Hypothalamus (tissue), 51 donors: ENCODE data around the gene CORO1A.
"Not testable (repeated sequence)": the region's sequence is repeated elsewhere in the genome, so short reads cannot be mapped to it uniquely, and the experiment has no call there.

Experiments
- DNase-seq, 51 donors: peaks; one replicate each; lab custom pipeline; 2025; lab: John Stamatoyannopoulos, UW

Gene CORO1A

DNA sequence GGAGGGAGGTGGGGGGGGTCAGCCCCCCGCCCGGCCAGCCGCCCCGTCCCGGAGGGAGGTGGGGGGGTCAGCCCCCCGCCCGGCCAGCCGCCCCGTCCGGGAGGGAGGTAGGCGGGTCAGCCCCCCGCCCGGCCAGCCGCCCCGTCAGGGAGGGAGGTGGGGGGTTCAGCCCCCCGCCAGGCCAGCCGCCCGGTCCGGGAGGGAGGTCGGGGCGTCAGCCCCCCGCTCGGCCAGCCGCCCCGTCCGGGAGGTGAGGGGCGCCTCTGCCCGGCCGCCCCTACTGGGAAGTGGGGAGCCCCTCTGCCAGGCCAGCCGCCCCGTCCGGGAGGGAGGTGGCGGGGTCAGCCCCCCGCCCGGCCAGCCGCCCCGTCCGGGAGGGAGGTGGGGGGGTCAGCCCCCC, 14.0 kb upstream of the CORO1A start:
- not testable (repeated sequence) for DNase-seq

DNA sequence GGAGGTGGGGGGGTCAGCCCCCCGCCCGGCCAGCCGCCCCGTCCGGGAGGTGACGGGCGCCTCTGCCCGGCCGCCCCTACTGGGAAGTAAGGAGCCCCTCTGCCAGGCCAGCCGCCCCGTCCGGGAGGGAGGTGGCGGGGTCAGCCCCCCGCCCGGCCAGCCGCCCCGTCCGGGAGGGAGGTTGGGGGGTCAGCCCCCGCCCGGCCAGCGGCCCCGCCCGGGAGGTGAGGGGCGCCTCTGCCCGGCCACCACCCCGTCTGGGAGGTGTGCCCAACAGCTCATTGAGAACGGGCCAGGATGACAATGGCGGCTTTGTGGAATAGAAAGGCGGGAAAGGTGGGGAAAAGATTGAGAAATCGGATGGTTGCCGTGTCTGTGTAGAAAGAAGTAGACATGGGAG, 13.3 kb upstream of the CORO1A start:
- DNase-seq = not testable (repeated sequence)

DNA sequence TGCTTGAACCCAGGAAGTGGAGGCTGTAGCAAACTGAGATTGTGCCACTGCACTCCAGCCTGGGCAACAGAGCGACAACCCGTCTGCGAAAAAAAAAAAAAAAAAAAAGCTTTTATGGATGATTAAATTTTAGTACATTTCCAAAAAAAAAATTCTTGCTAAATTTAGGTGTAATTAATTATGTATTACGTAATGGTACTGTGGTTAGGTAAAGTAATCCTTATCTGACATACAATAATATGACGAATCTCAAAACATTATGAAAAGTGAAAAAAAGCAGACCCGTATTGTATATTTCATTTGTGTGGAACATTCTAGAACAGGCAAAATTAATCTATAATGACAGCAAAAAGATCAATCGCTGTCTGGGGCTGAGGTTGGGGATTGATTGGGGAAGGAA, 10.3 kb upstream of the CORO1A start:
- no peak for DNase-seq

DNA sequence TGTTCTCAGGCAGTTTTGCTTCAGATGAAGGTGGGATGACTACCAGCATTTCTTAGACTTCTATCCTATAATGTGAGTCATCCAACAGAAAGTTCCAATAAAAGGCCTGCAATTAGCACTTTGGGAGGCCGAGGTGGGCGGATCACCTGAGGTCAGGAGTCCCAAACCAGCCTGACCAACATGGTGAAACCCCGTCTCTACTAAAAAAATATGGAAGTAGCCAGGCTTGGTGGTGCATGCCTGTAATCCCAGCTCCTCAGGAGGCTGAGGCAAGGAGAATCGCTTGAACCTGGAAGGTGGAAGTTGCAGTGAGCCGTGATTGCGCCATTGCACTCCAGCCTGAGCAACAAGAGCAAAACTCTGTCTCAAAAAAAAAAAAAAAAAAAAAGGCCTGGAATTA, 6.5 kb upstream of the CORO1A start:
- not testable (repeated sequence) for DNase-seq

DNA sequence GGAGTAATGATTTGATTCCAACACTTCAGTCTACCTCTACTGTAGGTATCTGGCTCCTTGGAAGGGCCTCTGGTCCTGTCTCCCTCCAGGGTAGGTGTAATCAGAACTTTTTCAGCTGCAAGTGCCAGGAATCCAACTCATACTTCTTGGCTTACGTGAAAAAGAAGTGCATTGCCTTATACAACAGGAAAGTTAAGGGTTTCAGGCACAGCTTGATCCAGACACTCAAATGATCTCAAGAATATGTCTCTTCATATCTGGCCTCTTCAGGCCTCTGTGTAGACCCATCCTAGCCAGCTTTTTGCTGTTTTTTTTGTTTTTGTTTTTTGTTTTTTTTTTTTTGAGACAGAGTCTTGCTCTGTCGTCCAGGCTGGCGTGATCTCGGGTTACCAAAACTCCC, 4.2 kb upstream of the CORO1A start:
- DNase-seq = no peak

DNA sequence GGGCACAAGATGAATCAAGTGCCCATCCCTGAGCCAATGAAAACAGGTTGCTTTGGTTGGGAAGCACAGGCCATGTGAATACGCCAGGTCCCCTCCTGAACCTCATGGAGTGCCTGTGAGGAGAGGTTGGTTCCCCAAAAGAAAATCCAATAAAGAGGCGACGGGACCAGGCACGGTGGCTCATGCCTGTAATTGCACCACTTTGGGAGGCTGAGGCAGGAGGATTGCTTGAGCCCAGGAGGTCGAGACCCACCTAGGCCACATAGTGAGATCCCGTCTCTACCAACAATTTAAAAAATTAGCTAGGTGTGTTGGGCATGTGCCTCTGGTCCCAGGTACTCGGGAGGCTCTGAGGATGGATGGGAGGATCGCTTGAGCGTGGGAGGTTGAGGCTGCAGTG, 3.5 kb upstream of the CORO1A start:
- no peak for DNase-seq

DNA sequence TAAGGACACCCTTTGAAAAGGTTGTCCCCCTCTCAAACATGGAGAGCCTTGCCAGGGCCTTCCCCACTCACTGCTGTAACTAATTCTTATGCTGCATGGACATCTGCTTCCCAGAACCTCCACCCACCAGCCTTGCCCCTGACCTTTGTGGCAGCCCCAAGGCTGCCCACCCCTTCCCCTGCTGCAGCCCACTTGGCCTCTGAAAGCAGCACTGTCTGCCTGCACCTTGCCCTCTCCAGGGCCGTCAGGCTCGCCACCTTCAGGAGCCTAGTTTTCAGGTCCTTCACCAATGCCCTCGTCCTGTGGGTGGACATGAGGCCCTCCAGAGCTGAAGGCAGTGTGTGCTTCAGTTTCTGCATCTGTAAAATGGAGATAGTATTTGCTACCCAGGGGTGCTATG, 2.7 kb upstream of the CORO1A start:
- DNase-seq = no peak

DNA sequence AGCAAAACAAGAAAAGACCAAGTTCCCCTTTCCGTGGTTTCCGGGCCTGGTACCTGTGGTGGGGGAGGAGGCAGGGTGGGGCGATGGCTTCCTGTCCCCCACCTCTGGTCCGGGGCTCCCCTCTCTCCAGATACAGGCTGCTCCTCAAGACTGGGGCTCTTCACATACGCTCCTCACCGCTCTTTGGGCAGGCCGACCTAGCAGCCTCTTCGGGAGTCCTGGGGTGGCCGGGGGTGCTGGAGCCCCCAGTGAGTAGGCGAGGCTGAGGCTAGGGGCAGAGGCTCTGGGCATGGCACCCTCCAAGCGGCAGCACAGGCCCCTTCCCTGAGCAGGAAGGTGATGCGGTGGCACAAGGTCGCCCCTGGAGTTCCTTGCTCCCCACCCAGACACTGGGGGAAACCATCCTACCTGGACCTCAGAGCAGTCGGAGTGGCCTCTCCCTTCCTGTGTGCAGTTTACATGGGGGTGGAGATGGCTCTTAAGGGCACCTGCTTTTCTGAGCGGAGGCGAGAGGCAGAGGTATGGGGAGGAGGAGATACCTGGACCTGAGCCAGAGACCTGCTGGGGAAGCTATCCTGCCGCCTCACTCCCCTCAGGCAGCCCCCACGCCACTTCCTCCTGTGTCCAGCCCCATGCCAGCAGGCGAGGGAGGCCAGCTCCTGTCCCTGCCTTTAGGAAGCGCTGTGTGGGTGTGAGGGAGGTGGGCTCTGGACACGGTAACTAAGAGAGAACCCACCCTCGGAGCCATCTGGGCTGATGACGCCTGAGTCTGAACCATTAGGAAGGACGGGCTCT, 891 bp downstream of the CORO1A start:
- DNase-seq = peak in 11 of 51 donors; percentile 4 to 53 (median 9)

DNA sequence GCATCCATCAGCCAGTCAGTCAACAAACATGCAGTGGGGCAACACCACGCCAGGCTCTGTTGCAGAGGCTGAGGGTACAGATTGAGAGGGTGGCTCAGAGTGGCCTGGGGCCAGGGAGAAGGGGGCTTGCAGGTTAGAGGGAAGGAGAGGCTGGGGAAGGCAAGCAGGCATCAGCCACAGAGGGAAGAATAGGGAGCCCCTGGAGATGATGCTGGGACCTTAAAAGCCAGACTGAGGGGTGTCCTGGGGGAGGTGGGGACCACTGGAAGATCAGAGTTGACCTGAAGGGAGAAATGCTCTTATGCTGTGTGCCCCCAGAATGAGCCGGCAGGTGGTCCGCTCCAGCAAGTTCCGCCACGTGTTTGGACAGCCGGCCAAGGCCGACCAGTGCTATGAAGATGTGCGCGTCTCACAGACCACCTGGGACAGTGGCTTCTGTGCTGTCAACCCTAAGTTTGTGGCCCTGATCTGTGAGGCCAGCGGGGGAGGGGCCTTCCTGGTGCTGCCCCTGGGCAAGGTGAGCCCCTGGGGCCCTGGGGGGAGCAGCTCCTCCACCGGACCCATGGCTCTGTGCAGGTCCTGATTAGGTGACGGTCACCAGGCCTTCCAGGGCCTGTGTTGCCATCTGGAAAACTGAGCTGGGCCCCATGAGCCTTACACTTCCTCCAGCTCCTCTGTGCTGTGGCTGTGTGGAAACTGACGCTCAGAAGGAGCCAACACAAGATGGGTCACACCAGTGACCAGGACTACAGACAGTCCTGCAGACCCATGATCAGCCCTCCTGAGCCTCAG, 1.7 kb downstream of the CORO1A start:
- no peak for DNase-seq

DNA sequence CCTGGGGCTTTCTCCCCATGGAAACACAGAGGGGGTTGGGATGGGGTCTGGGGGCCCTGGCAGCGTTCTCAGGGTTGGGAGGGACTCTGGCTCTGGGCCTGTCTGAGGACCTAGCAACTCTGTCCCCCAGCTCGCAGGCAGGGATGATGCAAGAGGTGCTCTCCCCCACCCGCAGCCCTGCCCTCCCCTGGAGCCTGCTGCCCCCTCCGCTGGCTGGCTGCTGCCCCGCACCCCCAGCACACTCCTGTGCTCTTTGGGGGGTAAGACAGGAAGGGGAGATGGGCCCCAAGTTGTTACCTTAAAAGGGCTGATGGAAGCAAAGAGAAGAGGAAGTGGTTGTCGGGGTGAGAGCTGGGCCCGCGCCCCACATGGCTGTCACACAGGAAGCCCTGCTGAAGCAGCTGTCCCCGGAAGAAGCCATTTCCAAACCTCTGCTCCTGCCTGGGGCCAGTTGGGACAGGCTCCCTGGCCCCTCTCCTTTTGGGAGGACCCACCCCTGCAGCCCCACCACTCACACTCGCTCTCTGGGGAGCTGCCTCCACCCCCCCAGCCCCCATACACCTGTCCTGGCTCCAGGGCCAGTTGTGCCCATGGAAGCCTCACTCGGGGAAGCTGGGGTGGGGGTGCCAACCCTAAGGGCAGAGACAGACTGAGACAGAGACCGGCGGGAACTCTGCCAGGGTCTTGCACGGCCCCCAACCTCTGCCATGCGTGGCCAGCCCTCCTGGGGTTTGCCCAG, 2.5 kb downstream of the CORO1A start:
- peak in 21 of 51 donors; percentile 7 to 45 (median 21) for DNase-seq

DNA sequence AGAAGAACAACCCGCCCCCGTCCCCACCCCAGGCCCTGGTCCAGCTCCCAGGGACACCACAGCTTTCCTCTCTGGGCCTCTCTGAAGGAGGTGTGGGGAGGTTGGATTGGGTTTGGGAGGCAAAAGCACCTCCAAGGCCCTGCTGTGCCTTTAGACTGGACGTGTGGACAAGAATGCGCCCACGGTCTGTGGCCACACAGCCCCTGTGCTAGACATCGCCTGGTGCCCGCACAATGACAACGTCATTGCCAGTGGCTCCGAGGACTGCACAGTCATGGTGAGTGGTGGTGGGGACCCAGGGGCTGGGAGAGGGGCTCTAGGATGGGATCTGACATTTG, 3.0 kb downstream of the CORO1A start:
- DNase-seq = no peak

DNA sequence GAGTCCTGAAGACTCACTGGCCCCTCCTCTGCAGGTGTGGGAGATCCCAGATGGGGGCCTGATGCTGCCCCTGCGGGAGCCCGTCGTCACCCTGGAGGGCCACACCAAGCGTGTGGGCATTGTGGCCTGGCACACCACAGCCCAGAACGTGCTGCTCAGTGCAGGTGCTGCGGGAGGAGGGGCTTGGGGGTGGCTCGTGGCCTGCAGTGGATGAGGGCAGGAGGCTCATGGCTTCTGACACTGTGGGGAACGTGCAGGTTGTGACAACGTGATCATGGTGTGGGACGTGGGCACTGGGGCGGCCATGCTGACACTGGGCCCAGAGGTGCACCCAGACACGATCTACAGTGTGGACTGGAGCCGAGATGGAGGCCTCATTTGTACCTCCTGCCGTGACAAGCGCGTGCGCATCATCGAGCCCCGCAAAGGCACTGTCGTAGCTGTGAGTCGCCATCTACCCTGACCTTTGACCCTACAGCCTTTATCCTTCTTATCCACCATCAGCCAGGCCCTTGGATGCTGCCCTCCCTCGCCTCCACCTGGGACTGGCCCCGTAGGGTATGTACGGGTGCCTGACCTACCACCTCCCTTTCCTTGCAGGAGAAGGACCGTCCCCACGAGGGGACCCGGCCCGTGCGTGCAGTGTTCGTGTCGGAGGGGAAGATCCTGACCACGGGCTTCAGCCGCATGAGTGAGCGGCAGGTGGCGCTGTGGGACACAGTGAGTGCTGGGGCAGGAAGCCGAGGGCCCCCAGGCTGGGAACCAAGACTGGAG, 3.6 kb downstream of the CORO1A start:
- peak in 16 of 51 donors; percentile 4 to 57 (median 18) for DNase-seq

DNA sequence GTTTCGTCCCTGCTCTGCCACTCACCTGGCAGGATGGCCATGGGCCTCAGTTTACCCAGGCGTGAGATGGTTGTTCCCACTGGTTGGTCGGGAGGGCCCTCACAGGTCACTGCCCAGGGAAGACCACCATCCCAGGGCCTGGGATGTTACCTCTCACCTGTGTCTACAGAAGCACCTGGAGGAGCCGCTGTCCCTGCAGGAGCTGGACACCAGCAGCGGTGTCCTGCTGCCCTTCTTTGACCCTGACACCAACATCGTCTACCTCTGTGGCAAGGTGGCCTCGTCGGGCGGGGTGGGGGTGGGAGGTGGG, 4.1 kb downstream of the CORO1A start:
- no peak for DNase-seq

DNA sequence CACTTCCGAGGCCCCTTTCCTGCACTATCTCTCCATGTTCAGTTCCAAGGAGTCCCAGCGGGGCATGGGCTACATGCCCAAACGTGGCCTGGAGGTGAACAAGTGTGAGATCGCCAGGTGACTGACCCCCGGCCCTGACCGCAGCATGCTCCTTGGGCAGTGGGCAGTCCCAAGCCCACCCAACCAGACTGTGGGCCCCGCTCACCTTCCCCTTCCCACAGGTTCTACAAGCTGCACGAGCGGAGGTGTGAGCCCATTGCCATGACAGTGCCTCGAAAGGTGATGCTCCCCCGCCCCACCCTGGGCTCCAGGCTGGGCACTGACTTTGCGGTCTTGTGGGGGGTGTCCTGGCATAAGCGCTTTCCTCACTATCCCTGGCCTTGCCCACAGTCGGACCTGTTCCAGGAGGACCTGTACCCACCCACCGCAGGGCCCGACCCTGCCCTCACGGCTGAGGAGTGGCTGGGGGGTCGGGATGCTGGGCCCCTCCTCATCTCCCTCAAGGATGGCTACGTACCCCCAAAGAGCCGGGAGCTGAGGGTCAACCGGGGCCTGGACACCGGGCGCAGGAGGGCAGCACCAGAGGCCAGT, 4.7 kb downstream of the CORO1A start:
- DNase-seq = no peak

DNA sequence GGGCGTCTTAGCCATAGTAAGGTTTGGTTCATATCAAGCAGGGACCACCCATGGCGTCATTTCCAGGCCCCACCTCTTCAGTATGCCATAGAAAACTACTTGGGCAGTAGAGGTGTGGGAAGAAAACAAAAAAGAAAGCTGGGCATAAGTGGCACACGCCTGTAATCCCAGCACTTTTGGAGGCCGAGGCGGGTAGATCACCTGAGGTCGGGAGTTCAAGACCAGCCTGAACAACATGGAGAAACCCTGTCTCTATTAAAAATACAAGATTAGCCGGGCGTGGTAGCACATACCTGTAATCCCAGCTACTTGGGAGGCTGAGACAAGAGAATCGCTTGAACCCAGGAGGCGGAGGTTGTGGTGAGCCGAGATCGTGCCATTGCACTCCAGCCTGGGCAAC, 7.8 kb downstream of the CORO1A start:
- DNase-seq = not testable (repeated sequence)

DNA sequence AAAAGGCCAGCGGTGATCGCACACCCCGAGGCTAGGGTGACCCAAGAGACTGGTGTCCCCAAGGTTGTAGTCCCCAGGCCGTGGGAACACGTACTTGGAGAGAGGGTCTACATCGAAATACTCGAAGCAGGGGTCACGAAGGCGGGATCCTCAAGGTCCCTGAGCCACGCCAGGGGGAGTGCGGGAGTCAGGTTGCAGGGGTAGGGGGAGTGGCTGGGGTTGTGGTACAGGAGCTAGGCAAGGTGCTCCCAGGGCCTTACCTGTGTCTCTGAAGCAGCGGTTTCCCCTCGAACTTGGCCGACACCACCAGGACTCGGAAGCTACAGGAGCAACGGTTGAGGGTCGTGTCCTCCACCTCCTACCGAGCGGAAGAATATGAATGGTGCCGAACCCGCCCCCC, 9.7 kb downstream of the CORO1A start:
- not testable (repeated sequence) for DNase-seq

DNA sequence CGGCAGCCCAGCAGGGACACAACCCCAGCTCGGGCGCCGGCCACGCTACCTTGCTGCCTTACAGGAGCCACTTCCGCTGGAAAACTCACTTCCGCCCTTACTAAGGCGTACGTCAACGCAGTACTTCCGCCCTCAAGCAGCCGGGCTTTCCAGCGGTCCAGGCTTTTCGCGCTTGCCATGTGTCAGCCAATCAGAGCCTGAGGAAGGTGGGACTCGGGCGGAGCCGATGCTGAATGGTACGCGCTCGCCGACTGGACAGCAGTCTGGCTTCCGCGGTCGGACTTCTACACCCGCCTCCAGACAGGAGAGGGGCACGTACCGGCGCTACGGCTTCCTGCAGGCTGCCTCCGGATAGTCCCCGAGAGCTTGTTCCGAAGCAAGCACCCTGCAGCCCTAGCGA, 10.2 kb downstream of the CORO1A start, which contains the start of the genes BOLA2B and SLX1A:
BOLA2B (minus strand) TSS at position 52 of the 400 bp plus-strand sequence. CDS start 71 bp downstream, outside the sequence.
SLX1A (plus strand) TSS at position 261 of the 400 bp plus-strand sequence. CDS start 210 bp downstream, outside the sequence.
- DNase-seq = not testable (repeated sequence)

DNA sequence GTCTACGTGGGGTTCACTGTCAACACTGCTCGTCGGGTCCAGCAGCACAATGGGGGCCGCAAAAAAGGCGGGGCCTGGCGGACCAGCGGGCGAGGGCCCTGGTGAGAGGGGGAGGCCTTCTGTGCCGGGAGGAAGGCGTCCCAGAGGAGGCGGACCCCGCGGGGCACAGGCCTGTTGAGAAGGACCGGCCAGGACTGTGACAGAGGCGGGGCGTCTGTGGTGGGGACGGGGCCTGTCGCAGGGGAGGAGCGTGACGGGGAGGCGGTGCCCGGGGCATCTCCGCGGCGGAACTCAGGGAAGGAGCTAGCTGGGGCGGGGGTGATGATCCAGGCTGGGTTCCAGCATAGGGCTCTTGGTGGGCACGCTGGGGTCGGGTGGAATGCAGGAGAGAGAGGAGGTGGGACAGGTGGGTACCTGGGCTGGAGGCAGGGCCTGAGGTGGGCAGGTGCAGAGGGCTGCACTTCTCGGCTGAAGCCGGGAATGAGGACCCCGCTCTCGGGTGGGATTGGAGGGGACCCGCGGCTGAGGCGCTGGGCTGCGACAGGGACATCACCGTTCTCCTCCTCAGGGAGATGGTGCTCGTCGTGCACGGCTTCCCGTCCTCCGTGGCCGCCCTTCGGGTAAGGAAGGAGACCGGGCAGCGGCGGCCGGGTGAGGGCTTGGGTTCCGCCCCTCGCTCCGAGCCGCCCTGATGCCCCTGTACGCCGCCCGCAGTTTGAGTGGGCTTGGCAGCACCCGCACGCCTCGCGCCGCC, 10.9 kb downstream of the CORO1A start:
- not testable (repeated sequence) for DNase-seq

DNA sequence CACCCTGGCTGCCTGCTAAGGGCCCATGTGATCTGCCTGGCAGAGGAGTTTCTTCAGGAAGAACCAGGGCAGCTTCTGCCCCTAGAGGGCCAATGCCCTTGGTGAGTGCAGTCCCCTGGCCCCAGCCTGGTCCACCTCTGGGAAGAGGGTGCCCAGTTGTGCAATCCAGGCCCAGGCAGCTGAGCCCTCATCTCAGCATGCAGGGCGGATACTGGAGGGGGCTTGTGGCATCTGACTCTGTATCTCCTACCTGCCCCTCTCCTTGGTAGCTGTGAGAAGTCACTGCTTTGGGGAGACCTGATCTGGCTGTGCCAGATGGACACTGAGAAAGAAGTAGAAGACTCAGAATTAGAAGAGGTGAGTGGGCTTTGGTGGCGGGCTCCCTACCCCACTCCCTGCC, 13.6 kb downstream of the CORO1A start:
- not testable (repeated sequence) for DNase-seq
